GM18498 (cell line): ENCODE measurements around the gene ZMAT5.
A peak's percentile ranks its signal among the peaks of the same experiment; 100 is the strongest.

ENCODE experiments used
- ATAC-seq: cut with Tn5 transposase; IDR thresholded peaks from one replicate; pipeline ENCODE4 v1.9.1; 2021; ENCODE audit warnings: mild to moderate bottlenecking, moderate library complexity; ENCODE audit not compliant: unreplicated experiment

ZMAT5 gene

DNA sequence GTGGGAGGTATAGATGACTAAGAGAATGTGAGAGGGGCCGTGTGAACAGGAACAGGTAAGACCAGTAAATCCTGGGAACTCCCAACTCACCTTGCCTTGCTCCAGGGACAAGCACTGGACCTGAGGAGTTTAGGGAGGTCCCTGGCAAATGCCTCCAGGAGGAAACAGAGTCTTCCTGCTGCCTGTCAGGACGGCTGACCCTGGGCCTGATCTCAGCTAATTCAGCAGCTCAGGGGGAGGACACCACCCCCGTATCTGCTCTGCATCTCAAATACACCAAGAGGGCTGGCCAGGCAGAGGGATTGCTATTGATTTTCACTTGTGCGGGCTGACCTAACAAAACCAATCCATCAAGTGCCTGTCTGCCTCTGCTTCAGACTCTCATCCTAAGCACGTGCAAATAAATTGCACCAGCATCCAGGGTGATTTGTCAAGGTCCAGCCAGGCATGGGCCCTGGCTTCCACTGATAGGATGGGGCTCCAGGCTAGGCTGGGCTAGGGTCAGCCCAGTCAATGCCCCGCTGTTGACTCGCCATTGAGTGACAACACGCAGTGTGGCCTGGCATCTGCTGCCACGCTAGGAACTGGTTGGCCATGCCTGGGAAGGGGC lies 20.7 kb upstream of the ZMAT5 start:
- ATAC-seq = no peak

DNA sequence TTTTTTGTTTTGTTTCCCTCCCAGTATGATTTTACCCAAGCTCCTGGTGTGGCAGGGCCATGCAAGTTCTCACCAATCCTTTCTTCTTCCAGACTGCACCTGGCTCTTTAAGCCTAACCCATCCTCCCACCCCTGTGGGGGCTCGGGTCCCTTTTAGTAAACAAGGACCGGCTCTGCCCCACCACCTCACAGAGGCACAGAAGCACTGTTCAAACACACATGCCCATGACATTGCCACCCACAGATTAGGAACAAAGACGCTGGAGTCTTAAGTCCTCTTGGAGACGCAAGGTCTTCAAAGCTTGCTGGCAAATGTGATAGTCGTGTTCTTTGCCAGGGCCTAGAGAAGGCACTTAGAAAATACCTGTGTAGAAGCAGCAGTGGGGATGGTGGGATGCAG lies 19.2 kb upstream of the ZMAT5 start:
- no peak for ATAC-seq

DNA sequence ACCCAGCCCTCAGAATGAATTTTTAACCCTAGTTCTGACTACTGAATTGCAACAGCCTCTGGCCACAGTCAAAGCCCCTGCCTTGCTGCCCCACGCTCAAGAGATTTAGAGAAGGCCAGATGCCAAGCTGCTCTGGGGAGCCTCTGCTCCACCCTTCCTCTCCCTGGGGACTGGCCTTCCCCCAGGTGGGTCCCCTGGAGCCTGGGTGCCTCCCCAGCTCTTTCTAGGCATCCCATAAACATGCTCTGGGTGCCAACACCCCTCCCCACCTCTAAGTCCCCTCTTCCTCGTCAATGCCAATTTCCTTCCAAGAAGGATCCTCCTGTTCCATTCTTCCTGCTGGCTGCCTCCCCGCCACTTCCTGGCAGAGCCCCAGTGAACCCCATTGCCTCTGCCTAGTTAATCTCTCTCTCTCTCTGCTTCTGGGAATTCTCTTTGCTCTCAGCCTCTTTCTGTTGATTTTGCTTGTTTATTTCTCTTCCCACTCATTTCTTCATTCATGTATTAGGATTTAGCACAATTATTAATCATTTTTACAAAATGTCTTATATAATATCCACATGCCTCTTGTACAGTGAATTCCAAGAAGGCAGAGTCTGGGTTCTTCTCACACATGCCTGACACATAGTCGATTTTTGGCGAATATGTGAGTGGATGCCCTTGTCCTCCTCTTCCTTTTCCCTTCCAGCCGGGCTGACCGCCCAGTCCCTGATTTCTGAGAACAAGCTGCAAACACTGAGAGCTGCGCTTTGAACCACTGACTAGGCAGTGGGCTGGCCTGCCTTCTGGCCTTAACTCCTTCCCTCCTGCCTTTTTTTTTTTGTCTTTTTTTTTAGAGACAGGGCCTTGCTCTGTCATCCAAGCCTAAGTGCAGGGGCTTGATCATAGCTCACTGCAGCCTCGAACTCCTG lies 17.9 kb upstream of the ZMAT5 start:
- ATAC-seq = no peak

DNA sequence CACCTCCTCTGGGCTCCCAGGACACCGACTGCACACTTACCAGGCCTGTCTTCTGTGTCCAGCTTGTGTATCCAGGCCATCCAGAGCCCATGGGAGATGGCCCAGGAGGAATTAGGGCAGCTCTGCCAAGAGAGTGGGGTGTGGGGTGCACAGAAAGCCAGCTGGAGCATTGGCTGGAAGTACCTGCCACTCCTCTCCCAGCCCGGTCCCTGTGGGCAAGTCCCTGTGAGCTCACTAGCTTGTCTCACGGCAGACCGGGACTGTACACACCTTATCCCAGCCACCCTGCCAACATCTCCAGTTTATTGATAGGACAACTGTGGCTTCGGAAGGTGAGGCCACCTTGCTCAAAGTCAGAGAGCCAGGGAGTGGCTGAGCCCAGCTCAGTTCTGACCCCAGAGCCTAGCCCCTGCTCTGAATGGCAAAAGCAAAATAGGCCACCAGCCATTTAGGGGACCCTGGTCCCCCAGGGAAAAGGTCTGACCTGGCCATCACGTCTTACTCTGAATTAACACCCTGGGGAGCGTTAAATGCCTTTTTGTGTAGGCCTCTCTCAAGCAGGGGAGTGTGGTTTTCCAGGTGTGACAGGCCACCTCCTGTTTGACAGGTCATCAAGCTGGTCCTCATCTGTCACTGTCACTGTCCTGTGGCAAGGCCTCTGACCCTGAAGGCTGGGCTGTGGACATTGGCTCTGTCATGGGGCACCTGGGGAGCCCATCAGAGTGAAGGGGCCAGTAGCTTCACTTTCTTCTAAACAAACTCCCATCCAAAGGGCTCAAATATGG lies 15.4 kb upstream of the ZMAT5 start:
- ATAC-seq = no peak

DNA sequence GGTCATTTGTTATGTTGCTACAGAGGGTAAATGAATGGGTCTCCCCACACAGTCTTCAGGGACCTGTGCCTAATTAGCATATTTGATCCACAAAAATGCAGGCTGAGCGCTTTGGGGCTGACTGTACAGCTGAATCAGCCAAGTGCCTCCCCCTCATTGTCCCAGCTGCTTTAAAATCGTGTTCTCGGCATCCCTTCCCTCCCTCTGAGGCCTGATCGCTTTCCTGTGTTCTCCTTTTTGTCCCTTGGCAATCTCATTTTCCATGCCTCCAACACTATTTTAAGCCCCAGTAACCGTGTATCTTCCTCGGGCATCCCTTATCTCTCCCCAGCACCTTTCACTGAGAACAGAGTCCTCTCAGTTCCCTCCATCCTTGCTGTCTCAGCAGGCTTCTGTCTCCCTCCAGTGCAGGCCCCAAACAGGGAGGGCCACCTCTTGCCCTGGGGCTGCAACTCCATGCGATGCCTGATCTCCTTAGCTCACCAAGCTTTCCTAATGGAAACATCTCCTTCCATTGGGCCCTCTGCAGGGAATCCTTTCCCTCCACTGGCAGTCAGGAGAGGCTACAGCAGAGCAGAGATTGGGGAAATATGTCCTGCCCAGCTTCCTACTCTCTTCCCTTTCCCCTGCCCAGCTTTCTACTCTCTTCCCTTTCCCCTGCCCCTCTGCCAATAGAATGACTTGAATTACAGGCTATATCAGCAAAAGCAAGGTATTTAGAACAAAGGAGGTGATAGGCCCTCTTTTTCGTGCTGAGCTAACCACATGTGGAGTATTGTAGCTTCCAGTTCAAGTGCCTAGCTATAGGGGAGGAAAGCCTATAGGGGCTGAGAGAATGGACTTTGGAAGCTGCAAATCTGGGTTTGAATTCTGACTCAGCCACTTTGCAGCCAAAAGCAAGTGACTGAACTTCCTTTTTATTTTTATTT lies 14.2 kb upstream of the ZMAT5 start:
- ATAC-seq = no peak

DNA sequence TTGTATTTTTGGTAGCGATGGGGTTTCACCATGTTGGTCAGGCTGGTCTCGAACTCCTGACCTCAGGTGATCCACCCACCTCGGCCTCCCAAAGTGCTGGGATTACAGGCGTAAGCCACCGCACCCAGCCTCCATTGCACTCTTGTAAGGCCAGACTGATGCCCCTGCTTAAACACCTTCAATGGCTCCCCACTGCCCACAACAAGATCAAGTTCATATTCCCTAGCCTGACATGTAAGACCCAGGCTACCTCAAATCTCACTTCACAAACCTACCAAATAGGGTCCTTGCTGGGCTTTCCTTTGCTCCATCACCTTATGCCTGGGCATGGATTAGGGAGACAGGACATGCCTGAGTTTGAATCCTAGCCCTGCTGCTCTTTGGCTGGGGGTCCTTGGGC lies 13.4 kb upstream of the ZMAT5 start:
- no peak for ATAC-seq

DNA sequence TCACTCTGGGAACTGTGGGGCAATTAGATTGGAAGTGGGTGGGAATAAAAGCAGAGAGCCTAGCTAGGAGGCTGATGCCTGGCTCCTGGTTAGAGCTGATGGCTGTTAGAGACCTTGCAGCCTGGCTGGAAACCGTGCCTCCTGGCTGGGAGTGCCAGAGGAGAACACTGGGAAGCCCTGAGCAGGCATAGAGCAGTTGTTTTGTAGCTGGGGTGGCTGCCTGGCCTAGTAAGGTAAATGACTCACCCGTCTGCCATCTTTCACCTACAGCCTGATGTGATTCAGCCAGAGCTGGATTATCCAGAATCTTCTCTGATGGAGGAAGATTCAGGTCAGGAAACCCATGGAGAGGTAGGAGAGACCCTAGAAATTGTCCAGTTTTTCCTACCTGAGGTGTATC lies 6.4 kb upstream of the ZMAT5 start:
- no peak for ATAC-seq

DNA sequence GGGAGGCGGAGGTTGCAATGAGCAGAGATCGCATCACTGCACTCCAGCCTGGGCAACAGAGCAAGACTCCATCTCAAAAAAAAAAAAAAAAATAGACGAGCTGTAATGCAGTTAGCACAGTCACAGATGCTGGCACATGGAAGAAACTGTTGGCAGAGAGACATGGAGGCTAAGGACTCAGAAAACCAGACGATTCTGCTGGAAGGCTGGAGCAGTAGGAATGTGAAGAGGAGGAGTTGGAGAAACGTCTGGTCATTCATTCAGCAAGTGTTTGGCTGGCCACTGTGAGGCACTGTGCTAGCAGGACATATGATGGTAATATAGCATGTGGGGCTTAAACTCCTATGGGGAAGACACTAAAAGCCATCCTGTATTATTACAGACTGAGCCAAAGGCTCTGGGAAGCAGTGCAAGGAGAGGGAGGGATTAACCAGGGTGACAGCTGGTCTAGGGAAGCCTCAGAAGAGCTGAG lies 5.4 kb upstream of the ZMAT5 start:
- no peak for ATAC-seq

DNA sequence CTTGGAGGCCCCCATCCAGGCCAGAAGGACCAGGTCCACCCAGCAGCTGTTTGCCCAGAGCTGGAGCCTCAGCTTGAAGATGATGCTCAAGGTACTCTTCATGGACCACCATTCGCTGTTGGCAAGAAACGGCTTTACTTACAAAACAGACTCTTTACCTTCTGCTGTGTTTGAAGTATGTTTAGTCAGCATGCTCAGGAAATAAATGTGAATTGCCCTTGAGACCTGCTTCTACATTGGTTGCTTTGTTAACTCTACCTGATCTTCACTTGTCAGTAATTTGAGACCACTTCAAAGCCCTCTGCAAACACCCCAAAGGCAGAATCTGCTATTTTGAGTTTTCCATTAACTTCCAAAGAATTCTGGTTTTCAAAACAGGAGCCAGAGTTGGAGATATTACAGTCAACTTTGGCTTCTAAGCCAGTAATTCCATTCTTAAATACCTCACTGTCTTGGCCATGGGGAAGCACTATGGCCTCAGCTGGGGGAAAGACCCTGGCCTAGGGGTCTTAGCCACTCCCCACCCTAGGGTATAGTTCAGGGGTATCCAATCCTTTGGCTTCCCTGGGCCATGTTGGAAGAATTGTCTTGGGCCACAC lies 3.0 kb upstream of the ZMAT5 start:
- ATAC-seq = no peak

DNA sequence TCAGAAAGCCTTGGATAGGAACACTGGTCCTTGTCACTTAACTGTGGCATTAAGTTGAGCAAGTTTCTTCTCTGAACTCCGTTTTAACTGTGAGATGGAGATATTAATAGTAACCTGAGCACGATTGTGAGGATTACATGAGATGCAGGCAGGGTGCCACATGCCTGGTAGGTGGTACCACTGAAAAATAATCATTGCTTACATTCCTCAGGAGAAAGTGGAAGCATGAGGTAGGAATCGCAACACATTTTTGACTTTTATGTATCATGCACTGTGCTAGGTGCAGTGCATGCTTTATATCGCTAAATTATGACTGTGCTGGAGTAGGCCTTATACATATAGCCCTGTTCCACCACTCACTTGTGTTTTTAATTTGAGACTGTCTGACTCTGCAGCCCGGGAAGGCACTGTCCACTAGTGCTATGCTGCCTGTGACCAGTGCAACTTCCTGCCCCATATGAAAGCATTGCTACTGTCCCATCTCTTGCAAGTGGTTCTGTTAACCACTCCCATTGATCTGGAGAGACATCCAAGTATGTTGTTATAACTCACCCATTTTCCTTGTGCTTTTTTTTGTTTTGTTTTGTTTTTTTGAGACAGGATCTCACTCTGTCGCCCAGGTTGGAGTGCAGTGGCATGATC lies 1.4 kb upstream of the ZMAT5 start:
- ATAC-seq = no peak

DNA sequence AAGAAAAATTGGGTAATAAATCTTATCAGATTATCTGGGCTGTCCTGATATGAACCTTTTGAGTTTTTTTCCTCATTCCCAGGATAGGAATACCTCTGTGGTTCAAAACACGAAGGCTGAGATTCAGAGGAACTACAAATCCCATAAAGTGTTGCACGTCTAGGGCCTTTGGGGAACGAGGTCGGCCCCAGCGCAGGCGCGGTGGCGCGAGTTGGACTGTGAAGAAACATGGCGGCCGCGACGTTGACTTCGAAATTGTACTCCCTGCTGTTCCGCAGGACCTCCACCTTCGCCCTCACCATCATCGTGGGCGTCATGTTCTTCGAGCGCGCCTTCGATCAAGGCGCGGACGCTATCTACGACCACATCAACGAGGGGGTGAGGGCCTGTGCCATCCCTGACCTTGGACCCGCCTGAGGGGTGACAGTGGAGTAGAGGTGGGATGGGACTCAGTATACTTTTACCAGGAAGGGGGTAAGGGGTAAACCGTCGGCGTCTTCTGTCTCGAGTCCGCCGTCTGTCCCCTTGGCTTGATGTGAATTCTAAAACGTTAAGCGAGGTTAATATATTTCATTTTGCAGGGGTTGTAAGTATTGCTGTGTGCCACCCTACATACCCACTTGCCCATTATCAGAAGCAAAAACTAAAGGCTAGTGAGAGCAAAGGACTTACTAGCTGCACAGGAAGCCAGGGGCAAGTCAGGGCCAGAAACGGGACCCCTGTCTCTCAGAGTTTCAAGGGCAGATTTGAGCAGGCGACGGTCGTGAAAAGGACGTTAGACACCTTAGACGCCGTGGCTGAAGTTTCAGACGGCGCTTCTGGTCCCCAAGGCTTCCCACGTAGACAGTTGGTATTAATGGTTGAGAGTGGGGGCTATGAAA lies 604 bp upstream of the ZMAT5 start, which contains the start of gene UQCR10:
TSS of gene UQCR10 (plus strand) at position 199 of the 881 bp plus-strand sequence. CDS start at position 229, 30 bp downstream.
- ATAC-seq = peak; percentile 63

DNA sequence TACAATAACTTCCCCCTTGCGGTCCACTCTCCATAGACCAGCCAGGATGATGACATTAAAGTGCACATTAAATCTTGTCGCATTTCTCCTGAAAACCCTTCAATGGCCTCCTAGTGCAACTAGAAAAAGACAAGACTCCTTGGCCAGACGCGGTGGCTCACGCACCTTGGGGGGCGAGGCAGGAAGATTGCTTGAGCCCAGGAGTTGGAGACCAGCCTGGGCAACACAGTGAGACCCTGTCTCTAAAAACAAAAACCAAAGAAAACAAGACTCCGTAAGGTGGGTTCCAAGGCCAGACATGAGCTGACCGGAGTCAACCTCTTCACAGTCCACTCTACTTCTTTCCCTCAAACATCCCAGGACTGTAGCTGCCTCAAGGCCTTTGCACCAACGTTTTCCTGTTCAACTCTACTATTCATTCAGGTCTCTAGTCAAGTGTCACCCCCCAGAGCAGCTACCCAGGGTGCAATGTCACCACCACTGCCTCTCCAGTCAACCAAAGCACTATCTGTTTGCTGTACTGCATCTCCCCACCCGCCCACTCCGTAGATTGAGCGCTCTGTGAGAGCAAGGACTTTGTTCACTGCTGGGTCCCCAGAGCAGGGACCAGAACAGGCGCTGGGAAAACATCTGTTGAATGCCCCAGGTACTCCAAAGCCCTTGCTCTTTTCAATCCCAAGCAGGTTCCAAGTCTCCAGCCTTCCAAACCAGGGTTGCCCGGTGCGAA lies 739 bp downstream of the ZMAT5 start:
- ATAC-seq = peak; percentile 23

DNA sequence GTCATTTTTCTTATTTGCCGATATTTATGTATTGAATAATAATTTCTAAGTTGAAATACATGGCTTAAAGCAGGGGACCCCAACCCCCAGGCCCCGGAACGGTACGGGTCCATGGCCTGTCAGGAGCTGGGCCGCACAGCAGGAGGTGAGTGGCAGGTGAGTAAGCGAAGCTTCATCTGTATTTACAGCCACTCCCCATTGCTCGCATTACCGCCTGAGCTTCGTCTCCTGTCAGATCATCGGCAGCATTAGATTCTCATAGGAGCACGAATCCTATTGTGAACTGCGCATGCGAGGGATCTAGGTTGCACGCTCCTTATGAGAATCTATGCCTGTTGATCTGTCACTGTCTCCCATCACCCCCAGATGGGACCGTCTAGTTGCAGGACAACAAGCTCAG lies 4.5 kb downstream of the ZMAT5 start:
- no peak for ATAC-seq

DNA sequence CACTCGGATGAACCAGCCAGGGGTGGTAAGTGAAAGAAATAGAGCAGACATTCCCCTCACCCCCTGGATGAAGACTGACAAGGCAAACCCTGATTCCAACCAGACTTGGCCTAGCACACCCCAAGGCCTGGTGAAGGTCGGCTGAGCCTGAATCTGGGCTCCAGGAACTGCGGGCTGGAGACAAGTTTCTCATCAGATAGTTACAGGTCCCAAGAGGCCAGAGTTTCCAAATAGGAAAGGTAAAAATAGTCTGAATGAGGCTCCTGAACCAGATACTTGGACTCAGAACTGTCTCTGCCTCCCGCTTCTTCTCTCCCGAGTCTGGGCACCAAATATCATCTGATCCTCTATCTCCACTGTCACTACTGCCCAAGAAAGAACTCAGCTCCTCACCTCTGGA lies 7.8 kb downstream of the ZMAT5 start:
- ATAC-seq = no peak

DNA sequence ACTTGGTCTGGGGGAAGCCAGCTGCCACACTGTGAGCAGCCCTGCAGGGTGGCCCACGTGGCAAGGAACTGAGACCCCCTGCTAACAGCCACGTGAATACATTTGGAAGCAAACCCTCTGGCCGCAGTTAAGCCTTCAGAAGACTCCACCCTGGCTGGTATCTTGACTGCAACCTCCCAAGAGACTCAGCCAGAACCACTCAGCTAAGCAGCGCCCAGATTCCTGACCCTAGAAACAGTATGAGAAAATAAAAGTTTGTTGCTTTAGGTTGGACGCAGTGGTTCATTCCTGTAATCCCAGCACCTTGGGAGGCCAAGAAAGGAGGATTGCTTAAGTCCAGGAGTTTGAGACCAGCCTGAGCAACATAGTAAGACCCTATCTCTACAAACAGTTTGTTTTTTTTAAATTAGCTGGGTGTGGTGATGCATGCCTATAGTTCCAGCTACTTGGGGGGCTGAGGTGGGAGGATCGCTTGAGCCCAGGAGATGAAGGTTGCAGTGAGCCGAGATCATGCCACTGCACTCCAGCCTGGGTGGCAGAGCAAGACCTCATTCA lies 8.7 kb downstream of the ZMAT5 start:
- no peak for ATAC-seq

DNA sequence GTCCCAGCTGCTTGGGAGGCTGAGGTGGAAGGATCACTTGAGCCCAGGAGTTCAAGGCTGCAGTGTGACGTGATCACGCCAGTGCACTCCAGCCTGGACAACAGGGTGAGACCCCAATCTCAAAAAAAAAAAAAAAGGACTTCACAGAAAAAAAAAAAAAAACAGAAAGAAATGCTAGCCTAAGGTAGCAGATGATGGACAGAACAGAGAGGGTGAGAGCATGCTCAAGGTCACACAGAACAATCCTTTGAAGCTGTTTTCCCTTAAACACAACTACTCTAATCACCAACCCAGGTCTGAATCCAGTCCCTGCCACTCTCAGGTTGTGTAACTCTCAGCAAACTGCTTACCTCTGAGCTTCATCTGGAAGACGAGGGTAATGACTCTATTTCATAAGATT lies 9.7 kb downstream of the ZMAT5 start:
- ATAC-seq = no peak

DNA sequence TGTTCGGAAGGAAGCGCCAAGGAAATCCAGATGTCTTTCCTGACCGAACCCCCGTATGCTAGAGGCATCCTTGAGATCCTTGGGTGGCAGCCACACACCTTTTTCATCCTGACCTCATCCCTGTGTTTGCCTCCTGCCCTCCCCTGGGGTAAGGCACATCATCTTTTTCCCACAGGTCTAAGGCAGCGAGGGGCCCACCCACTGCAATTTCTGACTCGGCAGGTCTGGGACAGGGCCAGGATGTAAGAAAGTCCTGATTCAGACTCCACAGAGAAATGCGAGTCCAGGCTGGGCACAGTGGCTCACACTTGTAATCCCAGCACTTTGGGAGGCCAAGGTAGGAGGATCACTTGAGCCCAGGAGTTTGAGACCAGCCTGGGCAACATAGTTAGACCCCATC lies 10.5 kb downstream of the ZMAT5 start:
- no peak for ATAC-seq

DNA sequence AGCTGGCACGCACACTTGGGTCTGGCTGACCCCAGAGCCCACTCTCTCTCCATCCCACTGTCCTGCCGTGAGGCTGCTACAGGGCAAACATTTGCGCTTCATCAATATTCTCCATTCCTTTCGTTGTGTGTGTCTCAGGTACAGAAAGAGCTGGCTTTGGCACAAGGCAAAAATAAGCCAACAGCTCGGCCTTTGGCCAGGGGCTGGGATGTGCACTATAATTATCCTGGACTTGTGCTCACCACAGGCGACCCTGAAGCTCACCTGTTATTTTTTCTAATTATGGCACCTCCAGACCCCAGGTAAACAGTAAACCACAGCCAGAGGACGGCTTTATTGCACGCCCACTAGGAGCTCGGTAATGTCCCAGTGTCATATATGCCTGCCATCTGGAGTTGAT lies 10.9 kb downstream of the ZMAT5 start:
- no peak for ATAC-seq
